ENCODE results near the gene SAMHD1. TPM values are rescaled to one million over a fixed set of nuclear protein-coding genes. Genes with fewer than 3 reads are reported as not detected.
"Not testable (repeated sequence)": the region's sequence is repeated elsewhere in the genome, so short reads cannot be mapped to it uniquely, and the experiment has no call there.

Gene SAMHD1
- total RNA-seq, 3 donors from 2014 or later = 146 to 380 (median 311) TPM

GRCh38 chr20:36932476-36933426 lies 18.8 kb downstream of the SAMHD1 start:
- DNase-seq (ENCODE audit: low spot score in 2 of 2) = no peak
- H3K27me3 ChIP-seq = no peaks in the 10 kb centered on the region
- intact Hi-C loops (cut with DNase I; ENCODE audit: low total_unique reads) = no loop called here
- no peak overlapping the region for H3K27ac ChIP-seq
- no peaks in the 10 kb centered on the region for H3K4me1 ChIP-seq
- H3K4me3 ChIP-seq = no peak overlapping the region
- H3K9me3 ChIP-seq = no peaks in the 10 kb centered on the region
- TF ChIP-seq CTCF (IDR thresholded peaks at IDR 0.05) (no peak), POLR2AphosphoS5 (IDR thresholded peaks at IDR 0.05) (no peak), POLR2A (IDR thresholded peaks at IDR 0.05) (no peak)
- H3K36me3 ChIP-seq = no peaks in the 10 kb centered on the region

DNA sequence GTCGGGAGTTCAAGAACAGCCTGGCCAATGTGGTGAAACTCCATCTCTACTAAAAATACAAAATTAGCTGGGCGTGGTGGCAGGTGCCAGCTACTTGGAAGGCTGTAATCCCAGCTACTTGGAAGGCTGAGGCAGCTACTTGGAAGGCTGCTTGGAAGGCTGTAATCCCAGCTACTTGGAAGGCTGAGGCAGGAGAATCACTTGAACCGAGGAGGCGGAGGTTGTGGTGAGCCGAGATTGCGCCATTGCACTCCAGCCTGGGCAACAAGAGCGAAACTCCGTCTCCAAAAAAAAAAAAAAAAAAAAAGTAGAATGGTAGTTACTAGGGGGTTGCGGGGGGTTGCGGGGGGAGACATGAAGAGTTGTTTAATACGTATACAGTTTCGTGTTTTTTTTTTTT lies 19.4 kb downstream of the SAMHD1 start:
- intact Hi-C loops (cut with DNase I; ENCODE audit: low total_unique reads); DNase-seq (ENCODE audit: low spot score in 2 of 2); H3K4me3 ChIP-seq; H3K9me3 ChIP-seq; H3K27ac ChIP-seq; H3K4me1 ChIP-seq; H3K27me3 ChIP-seq; H3K36me3 ChIP-seq: not testable (repeated sequence)

DNA sequence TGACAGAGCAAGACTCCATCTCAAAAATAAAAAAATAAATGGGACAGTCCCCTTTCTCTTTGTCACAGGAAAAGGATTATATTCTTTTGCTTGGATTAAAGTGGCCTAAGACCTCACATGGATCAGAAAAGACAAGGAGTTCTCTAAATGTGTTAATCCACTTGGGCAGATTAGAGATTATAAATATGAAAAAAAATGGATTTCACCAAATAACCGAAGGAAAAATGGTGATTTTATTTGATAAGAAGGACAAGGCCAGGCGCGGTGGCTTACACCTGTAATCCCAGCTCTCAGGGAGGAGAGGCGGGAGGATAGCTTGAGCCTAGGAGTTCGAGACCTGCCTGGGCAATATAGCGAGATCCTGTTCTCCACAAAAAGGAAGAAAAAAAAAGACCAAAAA lies 21.8 kb downstream of the SAMHD1 start:
- intact Hi-C loops (cut with DNase I; ENCODE audit: low total_unique reads) = no loop called here
- H3K4me1 ChIP-seq = no peaks in the 10 kb centered on the region
- no peak for TF ChIP-seq POLR2A (IDR thresholded peaks at IDR 0.05)
- TF ChIP-seq POLR2AphosphoS5 (IDR thresholded peaks at IDR 0.05) = no peak
- TF ChIP-seq CTCF (IDR thresholded peaks at IDR 0.05) = no peak
- no peak overlapping the region for H3K4me3 ChIP-seq
- no peak for DNase-seq (ENCODE audit: low spot score in 2 of 2)
- H3K36me3 ChIP-seq = no peaks in the 10 kb centered on the region
- H3K27ac ChIP-seq = no peak overlapping the region
- no peaks in the 10 kb centered on the region for H3K9me3 ChIP-seq
- H3K27me3 ChIP-seq = no peaks in the 10 kb centered on the region

GRCh38 chr20:36929290-36929689 lies 22.2 kb downstream of the SAMHD1 start:
- Histone ChIP-seq H3K27me3 (no peaks in the 10 kb centered on the region), H3K36me3 (no peaks in the 10 kb centered on the region), H3K9me3 (no peaks in the 10 kb centered on the region), H3K4me3 (no peak overlapping the region), H3K4me1 (no peaks in the 10 kb centered on the region), H3K27ac (no peak overlapping the region)
- intact Hi-C loops (cut with DNase I; ENCODE audit: low total_unique reads) = no loop called here
- DNase-seq (ENCODE audit: low spot score in 2 of 2) = no peak
- TF ChIP-seq POLR2A (IDR thresholded peaks at IDR 0.05) (no peak), POLR2AphosphoS5 (IDR thresholded peaks at IDR 0.05) (no peak), CTCF (IDR thresholded peaks at IDR 0.05) (no peak)

- Histone ChIP-seq H3K27ac (no peak overlapping the region), H3K4me1 (no peaks in the 10 kb centered on the region)
These were observed 23.8 kb downstream of the SAMHD1 start for GRCh38 chr20:36927704-36928103.

More at GRCh38 chr20:36927704-36928103, 23.8 kb downstream of the SAMHD1 start:
- H3K9me3 ChIP-seq = no peaks in the 10 kb centered on the region
- H3K36me3 ChIP-seq = no peaks in the 10 kb centered on the region
- no peaks in the 10 kb centered on the region for H3K27me3 ChIP-seq
- intact Hi-C loops (cut with DNase I; ENCODE audit: low total_unique reads) = no loop called here
- H3K4me3 ChIP-seq = no peak overlapping the region
- no peak for TF ChIP-seq POLR2A (IDR thresholded peaks at IDR 0.05)
- no peak for TF ChIP-seq CTCF (IDR thresholded peaks at IDR 0.05)
- TF ChIP-seq POLR2AphosphoS5 (IDR thresholded peaks at IDR 0.05) = no peak
- DNase-seq (ENCODE audit: low spot score in 2 of 2) = no peak
